Cardiac fibroblast (primary cell): ENCODE data around the gene PLA2G2C.

Experiments used
- DNase-seq, 2 donors: peaks; one replicate each; pipeline versions ENCODE4 v3.0.0 to v3.0.0-alpha.2; 2010; ENCODE audit warnings: low read depth in 2 of 2
- H3K4me3 ChIP-seq, 2 donors: replicated peaks in 1 of 2; 1 replicate in 1 of 2; 2 replicates in 1 of 2; pipeline ENCODE4 v1.5.1; 2011; ENCODE audit warnings: low read depth in 2 of 2, low read length in 2 of 2, mild to moderate bottlenecking in 2 of 2, moderate library complexity in 1 of 2
- TF ChIP-seq, protein P1 (sequence below): IDR thresholded peaks from one replicate; pipeline ENCODE4 v1.5.1; 2011; ENCODE audit warnings: low read depth, mild to moderate bottlenecking, low read length, inconsistent platforms

PLA2G2C gene

DNA sequence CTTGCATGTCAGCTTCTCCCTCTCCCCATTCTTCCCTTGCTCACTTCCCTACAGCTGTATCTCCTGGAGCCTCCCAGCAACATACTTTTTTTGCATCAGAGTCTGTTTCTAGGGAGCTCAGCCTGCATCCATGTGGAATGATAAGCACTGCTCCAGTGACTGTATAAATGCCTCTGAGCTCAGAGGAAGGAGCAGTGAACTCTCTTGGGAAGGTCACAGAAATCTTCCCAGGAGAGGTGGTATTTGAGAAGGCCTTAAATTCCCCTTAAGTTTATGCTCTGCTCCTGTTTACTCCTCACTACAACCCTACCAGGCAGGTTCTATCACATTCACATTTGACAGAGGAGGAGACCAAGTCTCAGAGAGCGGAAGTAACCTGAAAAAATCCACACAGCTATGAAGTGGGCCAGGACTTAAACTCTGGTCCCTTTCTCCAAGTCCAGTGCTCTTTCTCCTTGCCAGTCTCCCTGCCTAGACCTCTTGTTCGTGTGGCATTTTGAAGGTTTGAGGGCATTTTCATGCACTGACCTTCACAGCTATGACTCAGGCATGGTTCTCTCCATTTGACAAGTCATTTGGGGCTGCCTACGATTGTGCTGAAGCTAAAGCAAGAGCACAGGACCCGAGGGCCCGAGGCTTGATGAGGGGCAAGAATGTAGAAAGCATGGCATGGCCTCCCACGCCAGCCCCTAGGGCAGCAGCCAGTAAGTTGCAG, 6.0 kb downstream of the PLA2G2C start:
- TF ChIP-seq, protein P1, sequence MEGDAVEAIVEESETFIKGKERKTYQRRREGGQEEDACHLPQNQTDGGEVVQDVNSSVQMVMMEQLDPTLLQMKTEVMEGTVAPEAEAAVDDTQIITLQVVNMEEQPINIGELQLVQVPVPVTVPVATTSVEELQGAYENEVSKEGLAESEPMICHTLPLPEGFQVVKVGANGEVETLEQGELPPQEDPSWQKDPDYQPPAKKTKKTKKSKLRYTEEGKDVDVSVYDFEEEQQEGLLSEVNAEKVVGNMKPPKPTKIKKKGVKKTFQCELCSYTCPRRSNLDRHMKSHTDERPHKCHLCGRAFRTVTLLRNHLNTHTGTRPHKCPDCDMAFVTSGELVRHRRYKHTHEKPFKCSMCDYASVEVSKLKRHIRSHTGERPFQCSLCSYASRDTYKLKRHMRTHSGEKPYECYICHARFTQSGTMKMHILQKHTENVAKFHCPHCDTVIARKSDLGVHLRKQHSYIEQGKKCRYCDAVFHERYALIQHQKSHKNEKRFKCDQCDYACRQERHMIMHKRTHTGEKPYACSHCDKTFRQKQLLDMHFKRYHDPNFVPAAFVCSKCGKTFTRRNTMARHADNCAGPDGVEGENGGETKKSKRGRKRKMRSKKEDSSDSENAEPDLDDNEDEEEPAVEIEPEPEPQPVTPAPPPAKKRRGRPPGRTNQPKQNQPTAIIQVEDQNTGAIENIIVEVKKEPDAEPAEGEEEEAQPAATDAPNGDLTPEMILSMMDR: no peak
- no peak overlapping the region for H3K4me3 ChIP-seq
- no peak for DNase-seq

DNA sequence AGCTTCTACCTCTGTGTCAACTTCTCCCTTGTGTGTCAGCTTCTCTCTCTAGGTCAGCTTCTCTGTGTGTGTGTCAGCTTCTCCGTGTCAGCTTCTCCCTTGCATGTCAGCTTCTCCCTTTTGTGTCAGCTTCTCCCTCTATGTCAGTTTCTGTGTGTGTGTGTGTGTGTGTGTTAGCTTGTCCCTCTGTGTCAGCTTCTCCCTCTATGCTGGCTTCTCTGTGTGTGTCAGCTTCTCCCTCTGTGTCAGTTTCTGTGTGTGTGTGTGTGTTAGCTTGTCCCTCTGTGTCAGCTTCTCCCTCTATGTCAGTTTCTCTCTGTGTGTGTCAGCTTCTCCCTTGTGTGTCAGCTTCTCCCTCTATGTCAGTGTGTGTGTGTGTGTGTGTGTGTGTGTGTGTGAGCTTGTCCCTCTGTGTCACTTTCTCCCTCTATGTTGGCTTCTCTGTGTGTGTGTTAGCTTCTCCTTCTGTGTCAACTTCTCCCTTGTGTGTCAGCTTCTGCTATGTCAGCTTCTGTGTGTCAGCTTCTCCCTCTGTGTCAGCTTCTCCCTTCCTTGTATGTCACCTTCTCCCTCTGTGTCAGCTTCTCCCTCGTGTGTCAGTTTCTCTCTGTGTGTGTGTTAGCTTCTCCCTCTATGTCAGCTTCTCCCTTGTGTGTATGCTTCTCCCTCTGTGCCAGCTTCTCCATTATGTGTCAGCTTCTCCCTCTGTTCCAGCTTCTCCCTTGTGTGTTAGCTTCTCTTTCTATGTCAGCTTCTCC, 6.8 kb downstream of the PLA2G2C start:
- no peak overlapping the region for H3K4me3 ChIP-seq
- no peak for DNase-seq
- TF ChIP-seq, protein P1: no peak

DNA sequence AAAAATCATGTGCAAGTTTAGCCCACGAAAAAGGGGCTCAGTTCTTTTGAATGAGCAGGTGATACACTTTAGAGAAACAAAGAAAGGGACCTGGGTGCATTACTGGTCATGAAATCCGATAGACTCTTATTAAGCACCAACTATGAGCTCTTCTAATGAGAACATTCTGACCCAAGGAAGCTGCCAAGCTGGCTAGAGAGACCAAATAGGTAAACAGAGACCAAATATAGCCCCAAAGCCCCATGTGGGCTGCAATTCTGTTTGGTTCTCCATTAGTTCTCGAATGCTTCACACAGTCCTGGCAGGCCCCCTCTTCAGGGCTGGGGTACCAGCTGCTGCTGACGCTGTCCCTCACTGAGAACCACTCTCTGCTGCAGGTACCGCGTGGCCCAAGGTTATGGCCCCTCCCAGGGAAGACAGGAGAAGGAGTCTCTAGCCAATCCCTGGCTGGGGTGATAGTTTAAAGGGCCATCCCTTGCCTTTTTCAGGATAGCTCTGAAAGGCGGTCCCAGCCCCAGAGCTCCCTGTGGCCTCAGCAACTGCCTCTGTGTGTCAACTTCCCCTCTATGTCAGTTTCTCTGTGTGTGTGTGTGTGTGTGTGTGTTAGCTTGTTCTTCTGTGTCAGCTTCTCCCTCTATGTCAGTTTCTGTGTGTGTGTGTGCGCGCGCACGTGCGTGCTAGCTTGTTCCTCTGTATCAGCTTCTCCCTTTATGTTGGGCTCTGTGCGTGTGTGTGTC, 7.5 kb downstream of the PLA2G2C start:
- DNase-seq: no peak
- no peak overlapping the region for H3K4me3 ChIP-seq
- TF ChIP-seq, protein P1: no peak

DNA sequence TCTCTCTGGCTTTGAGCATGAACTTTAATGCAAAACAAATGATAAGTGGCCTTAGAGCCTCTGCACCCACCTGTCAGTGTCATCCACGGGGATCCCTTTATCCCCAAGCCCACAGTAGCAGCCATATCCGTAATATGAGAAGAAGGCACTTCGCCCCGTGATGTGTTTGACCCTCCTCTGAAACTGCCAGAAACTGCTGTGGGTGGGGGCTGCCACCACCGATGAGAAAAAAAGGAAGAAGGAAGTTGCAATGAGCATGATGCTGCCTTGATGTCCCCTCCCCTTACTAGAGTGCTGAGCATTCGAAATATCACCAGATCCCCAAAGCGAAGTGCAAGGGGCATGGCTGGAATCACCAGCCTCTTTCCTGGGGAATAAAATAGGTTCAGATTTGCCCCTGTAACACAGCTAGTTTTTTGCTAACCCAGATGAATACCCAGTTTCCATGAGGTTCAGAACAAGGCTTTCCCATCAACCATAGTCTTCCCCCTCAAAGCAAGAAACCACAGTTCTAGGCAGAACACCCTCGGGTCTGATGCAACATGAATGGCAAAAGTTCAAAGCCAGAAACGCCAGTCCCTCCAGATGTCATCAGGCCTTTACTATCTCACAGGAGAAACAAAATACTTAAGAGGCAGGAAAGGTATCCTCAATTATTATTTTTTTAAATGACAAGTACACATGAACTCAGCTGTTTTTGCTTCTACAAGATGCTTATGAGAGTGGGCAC, 11.2 kb downstream of the PLA2G2C start:
- H3K4me3 ChIP-seq: no peak overlapping the region
- TF ChIP-seq, protein P1: no peak
- no peak for DNase-seq

DNA sequence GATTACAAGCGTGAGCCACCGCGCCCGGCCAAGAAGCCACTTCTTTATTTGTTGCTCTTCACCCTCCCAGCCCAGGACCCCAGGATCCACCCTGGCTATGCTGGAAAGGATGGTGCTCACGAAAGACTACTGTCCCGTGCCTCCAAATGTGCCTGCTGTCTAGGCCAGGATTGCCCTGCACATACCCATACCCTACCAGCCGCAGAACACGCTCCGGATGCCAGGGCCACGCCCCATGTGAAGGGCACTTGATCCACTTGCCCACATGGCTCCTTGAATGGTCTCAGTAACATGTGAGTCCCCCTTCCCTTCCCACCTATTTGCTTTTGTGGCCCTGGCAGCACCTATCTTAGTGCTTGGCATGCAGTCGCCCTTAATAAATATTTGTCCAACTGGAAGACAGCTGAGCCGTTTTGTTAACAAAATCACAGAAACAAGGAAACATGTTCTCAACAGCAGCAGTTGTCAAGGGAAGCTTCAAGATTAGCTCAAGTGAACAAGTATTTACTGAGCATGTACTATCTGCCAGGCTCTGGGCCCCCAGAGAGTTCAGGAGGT, 14.2 kb downstream of the PLA2G2C start:
- TF ChIP-seq, protein P1: no peak
- H3K4me3 ChIP-seq: no peak overlapping the region
- no peak for DNase-seq

DNA sequence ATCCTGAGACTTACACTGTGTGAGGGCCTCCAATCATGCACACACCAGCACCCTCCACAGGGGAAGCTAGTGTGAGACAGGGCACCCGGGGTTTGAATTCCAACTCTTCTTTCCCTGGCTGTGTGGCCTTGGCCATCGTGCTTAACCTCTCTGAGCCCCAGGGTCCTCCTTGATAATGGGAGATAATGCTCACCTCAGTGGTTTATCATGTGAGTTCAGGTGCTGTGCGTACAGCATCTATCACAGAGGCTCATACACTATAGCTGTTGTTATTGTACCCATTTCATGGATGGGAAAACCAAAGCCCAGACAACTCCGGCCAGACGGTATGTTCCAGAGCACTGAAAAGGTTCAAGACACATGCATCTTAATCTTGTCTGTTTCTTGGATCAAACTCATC, 16.4 kb downstream of the PLA2G2C start:
- H3K4me3 ChIP-seq: no peak overlapping the region
- TF ChIP-seq, protein P1: no peak
- DNase-seq: no peak
